ENCODE measurements around the gene RBM4B. TPM values are rescaled to one million over a fixed set of nuclear protein-coding genes. Genes with fewer than 3 reads are reported as not detected.

The RBM4B gene
- total and polyA plus RNA-seq, 2 of the 13 experiments (the other 11 are each of a cell fraction or from before 2014, with no cell fraction given), result 25.8 to 32.4 TPM

GRCh38 chr11:66617155-66617834 is 60.4 kb downstream of the RBM4B start (continued):
- no peak for TF ChIP-seq EP300 (IDR thresholded peaks at IDR 0.05; ENCODE audit: low read depth in 2 of 2, low read length in 2 of 2)
- TF ChIP-seq EP300 (CRISPR knock-in tag; IDR thresholded peaks at IDR 0.05; ENCODE audit: borderline replicate concordance), result no peak
- no peak for TF ChIP-seq GATAD1 (CRISPR knock-in tag; IDR thresholded peaks at IDR 0.05)
- TF ChIP-seq MXD1 (CRISPR knock-in tag; IDR thresholded peaks at IDR 0.05), result no peak
- TF ChIP-seq ZNF225 (CRISPR knock-in tag; IDR thresholded peaks at IDR 0.05), result no peak
- no peak for TF ChIP-seq CREB1 (IDR thresholded peaks at IDR 0.05)
- TF ChIP-seq CREB1 (CRISPR knock-in tag; IDR thresholded peaks at IDR 0.05), result no peak
- no peak for TF ChIP-seq ZNF101 (CRISPR knock-in tag; IDR thresholded peaks at IDR 0.05; ENCODE audit: borderline replicate concordance, low read depth)
- no peak for TF ChIP-seq THRA (CRISPR knock-in tag; IDR thresholded peaks at IDR 0.05; ENCODE audit: borderline replicate concordance)
- TF ChIP-seq ARHGAP35 (CRISPR knock-in tag; IDR thresholded peaks at IDR 0.05; ENCODE audit: borderline replicate concordance), result no peak; the same call in 1 of the 2 replicates
- no peak for TF ChIP-seq GMEB2 (CRISPR knock-in tag; IDR thresholded peaks at IDR 0.05; ENCODE audit: low read depth)
- peak; percentile 50; the same call in 1 of the 2 replicates for TF ChIP-seq REXO4 (CRISPR knock-in tag; IDR thresholded peaks at IDR 0.05; ENCODE audit: borderline replicate concordance)
- no peak for TF ChIP-seq ZNF577 (CRISPR knock-in tag; IDR thresholded peaks at IDR 0.05; ENCODE audit: borderline replicate concordance, low read depth)
- no peak for TF ChIP-seq NR0B2 (CRISPR knock-in tag; IDR thresholded peaks at IDR 0.05)
- no peak for TF ChIP-seq AGO1 (IDR thresholded peaks at IDR 0.05; ENCODE audit: low read depth, low read length, poor library complexity, severe bottlenecking)
- TF ChIP-seq ZHX2 (IDR thresholded peaks at IDR 0.05; ENCODE audit: low read depth), result no peak; the same call in 1 of the 2 replicates
- no peak for TF ChIP-seq ZHX2 (CRISPR knock-in tag; IDR thresholded peaks at IDR 0.05; ENCODE audit: borderline replicate concordance)

Measured in HepG2 (cell line).